HepG2 (cell line): ENCODE measurements around the gene CUL9. TPM values are rescaled to one million over a fixed set of nuclear protein-coding genes. Genes with fewer than 3 reads are reported as not detected.

Experiments used
- FOXA1 ChIP-seq, 2 experiments: fragments of 450-650 bp in 1 of 2; sonication (generic) in 1 of 2; formaldehyde crosslinking in 1 of 2; IDR thresholded peaks; 2 replicates each; pipeline versions ENCODE4 v1.4.0 to v1.6.1; 2016 to 2020; ENCODE audit warnings: missing genetic modification reagents in 1 of 2
- HBP1 ChIP-seq: IDR thresholded peaks from 2 replicates; pipeline ENCODE4 v1.6.1; 2016; ENCODE audit warnings: low read depth, control low read depth
- HNRNPLL ChIP-seq: fragments of 200-400 bp; formaldehyde crosslinking; IDR thresholded peaks from 2 replicates; pipeline ENCODE4 v1.6.1; 2017; ENCODE audit warnings: mild to moderate bottlenecking, low read depth, low read length; ENCODE audit not compliant: poor library complexity, severe bottlenecking
- KLF12 ChIP-seq: sonication (generic); formaldehyde crosslinking; IDR thresholded peaks from 2 replicates; pipeline ENCODE4 v1.4.0; 2020; ENCODE audit warnings: missing genetic modification reagents, borderline replicate concordance
- MAZ ChIP-seq, 2 experiments: sonication (generic) in 1 of 2; formaldehyde crosslinking in 1 of 2; IDR thresholded peaks; 2 replicates each; pipeline versions ENCODE4 v1.5.0 to v1.6.1; 2012 to 2020; ENCODE audit warnings: low read depth in 2 of 2, mild to moderate bottlenecking in 2 of 2, borderline replicate concordance in 1 of 2, improper control_type of control experiment in 1 of 2, low read length in 1 of 2, missing genetic modification reagents in 1 of 2, moderate library complexity in 1 of 2
- PAX8 ChIP-seq: sonication (generic); formaldehyde crosslinking; IDR thresholded peaks from 2 replicates; pipeline ENCODE4 v1.8.0; 2022; ENCODE audit warnings: mild to moderate bottlenecking, missing genetic modification reagents, borderline replicate concordance
- RAD21 ChIP-seq: fragments of 450-650 bp; formaldehyde crosslinking; IDR thresholded peaks from 2 replicates; pipeline ENCODE4 v1.5.0; 2020; ENCODE audit warnings: mild to moderate bottlenecking
- SOX5 ChIP-seq: IDR thresholded peaks from 2 replicates; pipeline ENCODE4 v1.6.1; 2016; ENCODE audit warnings: borderline replicate concordance
- STAG1 ChIP-seq: sonication (generic); formaldehyde crosslinking; IDR thresholded peaks from 2 replicates; pipeline ENCODE4 v1.4.0; 2020; ENCODE audit warnings: missing genetic modification reagents
- ZMYM3 ChIP-seq: sonication (generic); formaldehyde crosslinking; IDR thresholded peaks from 2 replicates; pipeline ENCODE4 v1.5.1; 2020; ENCODE audit warnings: mild to moderate bottlenecking, missing genetic modification reagents
- ZNF101 ChIP-seq: sonication (generic); formaldehyde crosslinking; IDR thresholded peaks from 2 replicates; pipeline ENCODE4 v1.4.0; 2020; ENCODE audit warnings: mild to moderate bottlenecking, low read depth, missing genetic modification reagents, borderline replicate concordance
- ZNF136 ChIP-seq: sonication (generic); formaldehyde crosslinking; IDR thresholded peaks from 2 replicates; pipeline ENCODE4 v1.8.1; 2022; ENCODE audit warnings: low read depth, mild to moderate bottlenecking, moderate library complexity, missing genetic modification reagents
- ZNF550 ChIP-seq: sonication (generic); formaldehyde crosslinking; IDR thresholded peaks from 2 replicates; pipeline ENCODE4 v1.4.0; 2020; ENCODE audit warnings: mild to moderate bottlenecking, missing genetic modification reagents, borderline replicate concordance
- ZNF558 ChIP-seq: sonication (generic); formaldehyde crosslinking; IDR thresholded peaks from 2 replicates; pipeline ENCODE4 v1.9.0; 2022; ENCODE audit warnings: mild to moderate bottlenecking, missing genetic modification reagents, borderline replicate concordance
- ZNF614 ChIP-seq: IDR thresholded peaks from 2 replicates; pipeline ENCODE4 v1.6.1; 2018; ENCODE audit warnings: missing biosample characterization, missing genetic modification reagents, inconsistent platforms, borderline replicate concordance
- ZNF776 ChIP-seq: sonication (generic); formaldehyde crosslinking; IDR thresholded peaks from 2 replicates; pipeline ENCODE4 v1.4.0; 2020; ENCODE audit warnings: mild to moderate bottlenecking, missing genetic modification reagents
- ZNF777 ChIP-seq: sonication (generic); formaldehyde crosslinking; IDR thresholded peaks from 2 replicates; pipeline ENCODE4 v1.4.0; 2020; ENCODE audit warnings: missing genetic modification reagents
- ZSCAN31 ChIP-seq: sonication (generic); formaldehyde crosslinking; IDR thresholded peaks from 2 replicates; pipeline ENCODE4 v1.5.0; 2020; ENCODE audit warnings: low read depth, mild to moderate bottlenecking, missing genetic modification reagents
- polyA plus RNA-seq, 8 experiments: library from polyadenylated mRNA; depleted of rRNA in 3 of 8; stranded (reverse) in 7 of 8; unstranded in 1 of 8; fragments of >200 nt; fragmentation: Illumina TruSeq in 4 of 8; extraction: Trizol in 4 of 8; gene quantifications; 2 replicates each; pipeline versions ENCODE4 v1.2.1 to v1.2.3, GENCODE V29; 2011 to 2016; ENCODE audit warnings: low read depth in 4 of 8, missing spikeins in 1 of 8, mixed read lengths in 1 of 8; ENCODE audit not compliant: insufficient read depth in 1 of 8
- total RNA-seq, 5 experiments: library from RNA; depleted of rRNA; stranded (reverse); fragments of >200 nt; fragmentation: Illumina TruSeq; extraction: Trizol; gene quantifications; 2 replicates each; pipeline ENCODE4 v1.2.3, GENCODE V29; 2016; ENCODE audit warnings: low read depth in 1 of 5
- TF ChIP-seq, protein P1 (sequence below): sonication (generic); formaldehyde crosslinking; IDR thresholded peaks from 2 replicates; pipeline ENCODE4 v1.4.0; 2020; ENCODE audit warnings: missing genetic modification reagents, borderline replicate concordance
- TF ChIP-seq, protein P2 (sequence below): sonication (generic); formaldehyde crosslinking; IDR thresholded peaks from 2 replicates; pipeline ENCODE4 v1.8.0; 2023; ENCODE audit warnings: mild to moderate bottlenecking, missing genetic modification reagents
- TF ChIP-seq, protein P3 (sequence below): IDR thresholded peaks from 2 replicates; pipeline ENCODE4 v1.6.1; 2016; ENCODE audit warnings: control low read depth

CUL9 gene
- total and polyA plus RNA-seq, 2 of the 13 experiments (the other 11 are each of a cell fraction or from before 2014, with no cell fraction given): 11.4 to 13.7 TPM

- TF ChIP-seq ZNF776 (CRISPR knock-in tag): peak; percentile 74; the same call in 1 of the 2 replicates
- no peak; the same call in 1 of the 2 replicates for TF ChIP-seq ZSCAN31 (CRISPR knock-in tag)
- TF ChIP-seq ZNF136 (CRISPR knock-in tag): peak; percentile 91; the same call in 1 of the 2 replicates
- peak; percentile 95 for TF ChIP-seq ZNF777
- TF ChIP-seq MAZ (IDR thresholded peaks at IDR 0.05; ENCODE audit: borderline replicate concordance, low read depth, low read length): peak; percentile 92
- peak; percentile 98 for TF ChIP-seq MAZ (CRISPR knock-in tag; IDR thresholded peaks at IDR 0.05; ENCODE audit: low read depth)
- no peak for TF ChIP-seq FOXA1 (IDR thresholded peaks at IDR 0.05)
- peak; percentile 62; the same call in 1 of the 2 replicates for TF ChIP-seq FOXA1 (CRISPR knock-in tag; IDR thresholded peaks at IDR 0.05)
- peak; percentile 93 for TF ChIP-seq RAD21 (CRISPR knock-in tag)
- TF ChIP-seq, protein P1, sequence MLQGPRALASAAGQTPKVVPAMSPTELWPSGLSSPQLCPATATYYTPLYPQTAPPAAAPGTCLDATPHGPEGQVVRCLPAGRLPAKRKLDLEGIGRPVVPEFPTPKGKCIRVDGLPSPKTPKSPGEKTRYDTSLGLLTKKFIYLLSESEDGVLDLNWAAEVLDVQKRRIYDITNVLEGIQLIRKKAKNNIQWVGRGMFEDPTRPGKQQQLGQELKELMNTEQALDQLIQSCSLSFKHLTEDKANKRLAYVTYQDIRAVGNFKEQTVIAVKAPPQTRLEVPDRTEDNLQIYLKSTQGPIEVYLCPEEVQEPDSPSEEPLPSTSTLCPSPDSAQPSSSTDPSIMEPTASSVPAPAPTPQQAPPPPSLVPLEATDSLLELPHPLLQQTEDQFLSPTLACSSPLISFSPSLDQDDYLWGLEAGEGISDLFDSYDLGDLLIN: no peak
- peak; percentile 80; the same call in 1 of the 2 replicates for TF ChIP-seq HBP1 (CRISPR knock-in tag)
- 0 out of 2 replicates have a peak, but pooled peaks have one; percentile 10 for TF ChIP-seq ZMYM3 (CRISPR knock-in tag)
- peak; percentile 54 for TF ChIP-seq STAG1 (CRISPR knock-in tag)
- peak; percentile 56; the same call in 1 of the 2 replicates for TF ChIP-seq ZNF101
- TF ChIP-seq ZNF614: 0 out of 2 replicates have a peak, but pooled peaks have one; percentile 8
- peak; percentile 57 for TF ChIP-seq HNRNPLL
- peak; percentile 43; the same call in 1 of the 2 replicates for TF ChIP-seq PAX8 (CRISPR knock-in tag)
- peak; percentile 86; the same call in 1 of the 2 replicates for TF ChIP-seq KLF12 (CRISPR knock-in tag)
- TF ChIP-seq ZNF558 (CRISPR knock-in tag): peak; percentile 94; the same call in 1 of the 2 replicates
- TF ChIP-seq, protein P2, sequence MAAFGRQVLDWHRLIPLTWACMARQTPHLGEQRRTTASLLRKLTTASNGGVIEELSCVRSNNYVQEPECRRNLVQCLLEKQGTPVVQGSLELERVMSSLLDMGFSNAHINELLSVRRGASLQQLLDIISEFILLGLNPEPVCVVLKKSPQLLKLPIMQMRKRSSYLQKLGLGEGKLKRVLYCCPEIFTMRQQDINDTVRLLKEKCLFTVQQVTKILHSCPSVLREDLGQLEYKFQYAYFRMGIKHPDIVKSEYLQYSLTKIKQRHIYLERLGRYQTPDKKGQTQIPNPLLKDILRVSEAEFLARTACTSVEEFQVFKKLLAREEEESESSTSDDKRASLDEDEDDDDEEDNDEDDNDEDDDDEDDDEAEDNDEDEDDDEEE (CRISPR knock-in tag): 0 out of 2 replicates have a peak, but pooled peaks have one; percentile 28
- TF ChIP-seq, protein P3, sequence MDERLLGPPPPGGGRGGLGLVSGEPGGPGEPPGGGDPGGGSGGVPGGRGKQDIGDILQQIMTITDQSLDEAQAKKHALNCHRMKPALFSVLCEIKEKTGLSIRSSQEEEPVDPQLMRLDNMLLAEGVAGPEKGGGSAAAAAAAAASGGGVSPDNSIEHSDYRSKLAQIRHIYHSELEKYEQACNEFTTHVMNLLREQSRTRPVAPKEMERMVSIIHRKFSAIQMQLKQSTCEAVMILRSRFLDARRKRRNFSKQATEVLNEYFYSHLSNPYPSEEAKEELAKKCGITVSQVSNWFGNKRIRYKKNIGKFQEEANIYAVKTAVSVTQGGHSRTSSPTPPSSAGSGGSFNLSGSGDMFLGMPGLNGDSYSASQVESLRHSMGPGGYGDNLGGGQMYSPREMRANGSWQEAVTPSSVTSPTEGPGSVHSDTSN (CRISPR knock-in tag): peak; percentile 43; the same call in 1 of the 2 replicates
- TF ChIP-seq ZNF550: no peak
- peak; percentile 40 for TF ChIP-seq SOX5 (CRISPR knock-in tag)
These were observed 10.9 kb upstream of the CUL9 start, which contains the start of gene SRF (continued) for GRCh38 chr6:43170931-43171706.
